Breast epithelium (tissue), 3 donors: ENCODE data around the gene BRD2.
A peak's percentile ranks its signal among the peaks of the same experiment; 100 is the strongest.

ENCODE experiments used
- POLR2AphosphoS5 ChIP-seq, 3 donors: sonication (generic); formaldehyde crosslinking; IDR thresholded peaks; one replicate each; pipeline ENCODE4 v1.6.1; 2017; ENCODE audit warnings: antibody characterized with exemption in 3 of 3
- TF ChIP-seq, protein P1 (sequence below), 3 donors: fragments of 450-650 bp; IDR thresholded peaks; one replicate each; pipeline ENCODE4 v1.5.1; 2016 to 2017; ENCODE audit warnings: antibody characterized with exemption in 3 of 3, mild to moderate bottlenecking in 3 of 3, moderate library complexity in 3 of 3

GRCh38 chr6:32970413-32971241, 2.2 kb downstream of the BRD2 start:
- peak in 1 of 3 donors; percentile 8 for TF ChIP-seq POLR2AphosphoS5 (IDR thresholded peaks at IDR 0.05)
- TF ChIP-seq, protein P1, sequence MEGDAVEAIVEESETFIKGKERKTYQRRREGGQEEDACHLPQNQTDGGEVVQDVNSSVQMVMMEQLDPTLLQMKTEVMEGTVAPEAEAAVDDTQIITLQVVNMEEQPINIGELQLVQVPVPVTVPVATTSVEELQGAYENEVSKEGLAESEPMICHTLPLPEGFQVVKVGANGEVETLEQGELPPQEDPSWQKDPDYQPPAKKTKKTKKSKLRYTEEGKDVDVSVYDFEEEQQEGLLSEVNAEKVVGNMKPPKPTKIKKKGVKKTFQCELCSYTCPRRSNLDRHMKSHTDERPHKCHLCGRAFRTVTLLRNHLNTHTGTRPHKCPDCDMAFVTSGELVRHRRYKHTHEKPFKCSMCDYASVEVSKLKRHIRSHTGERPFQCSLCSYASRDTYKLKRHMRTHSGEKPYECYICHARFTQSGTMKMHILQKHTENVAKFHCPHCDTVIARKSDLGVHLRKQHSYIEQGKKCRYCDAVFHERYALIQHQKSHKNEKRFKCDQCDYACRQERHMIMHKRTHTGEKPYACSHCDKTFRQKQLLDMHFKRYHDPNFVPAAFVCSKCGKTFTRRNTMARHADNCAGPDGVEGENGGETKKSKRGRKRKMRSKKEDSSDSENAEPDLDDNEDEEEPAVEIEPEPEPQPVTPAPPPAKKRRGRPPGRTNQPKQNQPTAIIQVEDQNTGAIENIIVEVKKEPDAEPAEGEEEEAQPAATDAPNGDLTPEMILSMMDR (IDR thresholded peaks at IDR 0.05), result no peak
